Raji (cell line): ENCODE measurements around the gene C6orf47.

Source experiments
- POLR2A ChIP-seq: IDR thresholded peaks from 2 replicates; pipeline ENCODE4 v1.6.1; 2011; ENCODE audit warnings: low read depth, low read length, control low read depth; ENCODE audit not compliant: insufficient read depth

Gene C6orf47

DNA sequence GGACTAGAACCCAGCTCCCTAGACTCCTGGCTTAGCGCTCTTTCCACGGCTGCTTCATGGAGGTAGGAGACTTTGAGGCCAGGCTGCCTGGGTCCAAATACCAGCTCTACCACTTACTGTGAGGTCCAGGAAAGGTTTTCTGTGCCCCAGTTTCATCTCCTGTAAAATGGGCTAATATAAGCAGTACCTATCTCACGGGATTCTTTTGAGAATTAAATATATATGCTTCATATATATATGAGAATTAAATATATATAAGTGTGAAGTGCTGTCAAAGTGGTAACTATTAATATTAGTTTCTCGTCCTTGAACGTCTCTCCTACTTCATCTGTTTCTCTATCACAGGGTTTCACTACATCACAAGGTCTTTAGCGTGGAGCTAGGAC, 30.5 kb upstream of the C6orf47 start:
- no peak for TF ChIP-seq POLR2A

DNA sequence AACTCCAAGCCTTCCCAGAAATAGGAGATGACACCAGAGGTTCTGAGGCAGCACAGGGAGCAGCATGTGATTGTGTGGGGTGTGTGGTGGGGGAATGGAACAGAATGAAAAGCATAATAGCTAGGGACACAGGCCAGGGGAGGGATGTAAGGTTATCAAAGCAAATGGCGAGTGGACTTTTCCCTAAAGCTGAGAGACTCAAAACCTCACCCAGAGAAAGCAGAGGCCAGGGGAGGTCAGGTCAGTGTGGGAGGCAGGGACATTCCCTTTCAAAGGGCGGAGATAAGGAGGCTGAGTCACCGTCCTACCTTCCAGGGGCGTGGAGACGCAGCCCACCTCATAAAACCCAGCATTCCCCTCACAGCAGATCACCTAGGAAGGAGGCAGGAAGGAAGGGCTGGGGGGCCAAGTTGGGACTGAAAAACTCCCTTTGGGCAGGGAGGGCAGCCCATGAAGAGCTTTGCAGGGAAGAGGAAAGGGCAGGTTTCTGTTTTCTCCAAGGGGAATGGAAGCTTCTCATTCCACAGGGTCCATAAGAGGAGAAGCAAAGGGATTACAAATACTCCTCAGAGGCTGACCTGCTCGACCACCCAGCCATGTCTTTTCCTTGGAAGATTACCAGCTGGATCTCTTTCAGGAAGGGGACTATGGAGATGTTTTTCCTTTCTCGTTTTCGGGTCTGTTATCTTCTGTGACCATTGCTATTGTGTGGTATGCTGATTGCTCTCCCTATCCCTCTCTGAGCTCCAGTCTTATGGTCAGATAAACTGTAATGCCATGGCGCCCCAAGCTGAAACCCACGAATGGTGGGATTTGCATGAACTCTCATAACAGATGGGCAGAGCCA, 29.9 kb upstream of the C6orf47 start:
- no peak for TF ChIP-seq POLR2A

DNA sequence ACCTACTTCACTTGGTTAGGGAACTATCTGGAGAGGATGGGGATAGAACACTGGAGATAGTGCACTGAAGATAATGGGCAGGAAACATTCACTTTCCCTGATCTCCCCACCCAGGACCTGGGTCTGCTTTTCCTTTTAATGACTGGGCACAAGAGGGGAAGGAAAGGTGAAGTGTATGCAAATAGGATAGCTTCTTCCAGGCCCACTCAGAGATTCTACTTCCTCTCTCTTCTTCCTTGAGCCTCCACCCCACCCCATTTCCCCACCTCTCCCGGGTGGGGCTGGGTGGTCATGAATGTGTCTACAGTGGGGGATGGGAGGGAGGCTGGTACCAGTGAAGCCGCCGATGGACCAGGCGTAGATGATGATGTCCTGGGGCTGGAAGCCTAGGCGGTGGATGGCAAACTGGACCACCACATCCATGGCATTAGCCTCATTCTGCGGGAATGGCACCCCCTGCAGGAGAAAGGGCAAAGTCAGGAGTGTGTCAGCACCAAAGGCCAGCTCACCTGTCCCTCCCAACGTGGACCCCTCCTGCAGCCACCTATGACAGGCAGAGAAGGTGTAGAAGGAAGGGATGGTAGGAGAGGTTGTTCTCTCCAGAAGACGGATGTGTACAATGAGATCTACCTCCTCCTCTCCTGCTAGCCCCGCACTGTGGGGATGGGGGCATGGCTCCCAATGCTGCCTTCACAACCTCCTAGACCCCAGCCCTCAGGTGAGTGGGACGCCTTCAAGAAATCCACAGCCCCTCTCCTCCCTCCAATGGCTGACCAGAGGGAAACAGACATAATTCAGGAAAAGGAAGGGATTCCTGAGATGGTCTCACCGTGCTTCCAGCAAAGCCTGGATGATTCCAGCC, 28.9 kb upstream of the C6orf47 start:
- no peak for TF ChIP-seq POLR2A

DNA sequence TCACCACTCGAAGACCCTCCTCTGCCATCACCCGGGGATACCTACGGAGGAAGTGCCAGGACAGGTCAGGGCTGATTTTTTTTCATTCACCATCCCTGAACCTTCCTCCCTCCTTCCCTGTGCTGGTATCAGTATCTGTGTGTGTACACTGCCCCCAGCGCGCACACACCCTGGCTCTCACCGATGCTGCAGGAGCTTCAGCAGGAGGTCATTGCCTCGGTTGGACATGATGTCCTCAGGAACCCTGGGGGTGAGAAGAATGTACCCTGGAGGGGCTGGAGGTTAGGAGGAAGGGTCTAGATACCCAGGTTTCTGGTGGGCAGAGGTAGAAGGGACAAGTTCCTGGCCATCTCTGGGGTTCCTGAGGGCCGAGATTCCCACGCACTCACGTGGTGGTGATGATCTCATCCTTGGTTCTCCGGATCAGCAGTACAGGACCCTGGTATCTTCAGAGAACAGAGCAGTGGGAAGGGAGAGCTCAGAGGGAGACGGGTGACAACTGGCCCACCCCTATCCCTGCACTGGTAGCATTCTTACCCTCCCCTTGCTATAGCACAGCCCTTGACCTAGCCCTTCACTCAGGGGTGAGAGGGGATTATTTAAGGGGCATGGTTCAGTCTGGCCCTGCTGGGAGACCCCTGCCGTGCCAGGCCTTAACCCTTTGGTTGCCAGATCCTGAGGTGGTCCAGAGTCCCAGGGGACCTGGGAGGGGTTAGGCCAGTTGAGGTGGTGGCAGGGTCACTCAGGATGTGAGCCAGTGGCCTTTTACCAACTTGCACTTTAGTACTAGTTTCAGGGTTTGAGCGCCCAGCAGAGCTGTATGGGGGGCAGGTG, 27.5 kb upstream of the C6orf47 start:
- no peak for TF ChIP-seq POLR2A

DNA sequence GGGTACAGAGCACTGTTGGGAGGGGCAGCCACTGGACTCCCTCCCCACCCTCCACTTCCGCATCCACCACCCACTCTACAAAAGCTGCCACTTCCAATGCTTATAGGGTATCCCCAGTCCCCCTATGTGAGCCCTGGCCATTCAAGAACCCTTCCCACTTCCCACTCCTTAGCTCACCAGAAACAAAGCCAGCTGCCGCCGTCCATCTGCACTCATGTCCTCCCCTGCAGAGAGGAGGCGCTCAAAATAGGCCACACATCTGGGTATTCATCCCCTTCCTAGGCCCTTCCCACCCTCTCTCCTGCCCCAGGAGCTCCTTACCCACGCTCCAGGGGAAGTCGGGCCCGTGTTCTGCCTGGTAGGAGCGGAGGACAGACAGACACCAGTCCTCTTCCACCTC, 26.7 kb upstream of the C6orf47 start:
- no peak for TF ChIP-seq POLR2A

DNA sequence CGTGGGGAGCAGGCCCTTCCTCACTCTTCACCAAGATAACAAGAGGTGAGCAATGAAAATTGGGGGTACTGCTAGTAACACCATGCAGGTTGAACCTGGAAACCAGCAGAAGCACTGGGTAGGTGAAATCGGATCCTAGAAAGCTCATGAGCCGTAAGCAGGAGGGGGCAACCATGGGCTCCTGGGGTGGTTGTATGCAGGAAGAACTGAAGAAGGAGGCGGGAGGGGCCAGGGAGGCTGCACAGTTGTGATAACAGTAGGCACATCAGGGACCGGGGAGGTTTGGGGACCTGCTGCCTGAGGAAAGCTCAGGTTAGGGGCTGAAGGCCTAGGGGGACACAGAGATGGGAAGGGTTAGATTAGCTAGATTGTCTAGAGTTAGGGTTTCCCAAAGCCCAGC, 25.9 kb upstream of the C6orf47 start:
- TF ChIP-seq POLR2A = no peak

DNA sequence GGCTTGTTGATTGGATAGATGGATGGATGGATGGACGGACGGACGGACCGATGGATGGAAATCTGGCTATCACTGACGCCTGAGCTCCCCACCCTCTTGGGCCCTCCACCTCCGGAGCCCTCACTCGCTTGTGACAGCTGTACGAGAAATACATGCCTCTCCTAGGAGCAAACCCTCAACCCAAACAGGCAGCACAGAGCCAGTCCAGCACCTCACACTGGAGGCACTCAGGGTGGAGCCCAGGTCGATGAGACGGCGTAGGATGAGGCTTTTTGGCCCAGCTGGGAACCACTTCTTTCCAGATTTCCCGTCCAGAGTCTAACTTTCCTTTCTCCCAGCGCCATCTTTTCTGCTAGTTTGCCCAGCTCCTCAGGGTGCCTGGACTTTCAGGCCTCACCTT, 23.0 kb upstream of the C6orf47 start:
- no peak for TF ChIP-seq POLR2A

DNA sequence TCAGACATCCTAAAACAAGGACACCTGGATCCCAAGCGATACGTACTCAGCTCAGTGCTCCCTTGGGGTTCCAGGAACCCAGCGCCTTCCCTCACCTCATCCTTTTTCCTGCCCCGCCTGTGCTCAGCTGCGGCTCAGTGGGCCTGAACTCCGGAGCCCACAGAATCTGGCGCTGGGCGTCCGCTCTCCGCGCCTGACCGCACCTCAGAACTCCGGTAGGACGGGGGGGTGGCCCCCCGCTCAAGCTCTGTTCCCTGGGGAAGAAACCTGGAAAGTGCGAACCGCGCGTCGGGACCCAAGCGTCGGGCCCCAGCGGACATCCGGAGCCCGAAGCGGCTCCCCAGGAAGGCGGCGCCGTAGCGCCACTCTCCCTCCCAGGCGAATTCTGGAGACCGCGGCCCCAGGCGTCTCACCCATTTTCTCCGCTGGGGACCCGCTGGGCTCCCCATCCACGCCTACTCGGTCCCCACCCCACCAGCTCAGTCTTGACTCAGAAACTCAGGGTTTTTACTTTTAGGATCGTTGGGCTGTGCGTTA, 20.6 kb upstream of the C6orf47 start:
- no peak for TF ChIP-seq POLR2A

GRCh38 chr6:31680226-31681134, 19.9 kb upstream of the C6orf47 start, which contains the start of gene LY6G5C:
Gene LY6G5C (minus strand): TSS chr6:31681067. CDS start chr6:31680373, 694 bp downstream.
- TF ChIP-seq POLR2A = 0 out of 2 replicates have a peak, but pooled peaks have one; percentile 10

DNA sequence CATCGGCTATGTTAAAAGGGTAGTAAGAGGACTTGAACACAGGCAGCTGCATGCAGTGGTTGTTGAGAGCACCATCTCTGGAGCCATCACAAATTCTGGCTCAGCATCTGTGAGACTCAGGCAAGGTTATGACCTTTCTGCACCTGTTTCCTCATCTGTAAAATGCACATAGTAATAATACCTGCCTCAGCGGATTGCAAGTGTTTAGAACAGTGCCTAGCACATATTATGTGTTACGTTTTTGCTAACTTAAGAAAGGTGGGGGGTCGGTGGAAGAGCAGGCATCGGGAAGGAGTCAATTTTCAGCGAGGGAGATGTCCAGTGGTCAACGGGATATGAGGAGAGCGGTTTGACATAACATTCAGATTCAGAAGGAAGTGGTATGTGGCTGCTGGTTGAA, 17.4 kb upstream of the C6orf47 start:
- TF ChIP-seq POLR2A = no peak

GRCh38 chr6:31676904-31677303, 16.3 kb upstream of the C6orf47 start:
- TF ChIP-seq POLR2A = no peak

DNA sequence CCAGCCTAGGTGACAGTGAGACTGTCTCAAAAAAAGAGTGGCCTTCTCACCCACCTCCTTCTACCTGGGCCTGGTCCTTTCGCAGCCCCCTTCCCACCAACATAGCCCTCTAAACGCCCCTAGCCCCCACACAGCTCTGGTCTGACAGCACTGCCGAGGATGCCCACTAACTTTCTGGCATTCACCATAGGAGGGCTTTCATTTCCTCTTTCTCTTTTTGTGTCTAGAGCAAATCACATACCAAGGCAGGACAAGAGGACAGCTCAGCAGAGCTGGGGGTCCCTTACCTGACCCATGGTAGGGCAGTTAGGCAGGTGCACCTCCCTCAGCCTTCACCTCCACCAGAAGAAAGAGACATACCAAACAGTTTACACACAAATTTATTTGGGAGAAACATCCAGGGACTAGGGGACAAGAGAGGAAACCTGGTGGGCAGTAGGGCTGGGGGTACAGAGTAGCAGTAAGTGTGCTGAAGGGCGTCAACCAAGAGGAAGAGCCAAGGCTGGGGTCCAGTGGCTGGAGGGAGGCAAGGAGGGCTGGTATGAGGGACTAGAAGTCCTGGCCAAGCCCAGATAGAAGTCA, 15.8 kb upstream of the C6orf47 start:
- TF ChIP-seq POLR2A = no peak

DNA sequence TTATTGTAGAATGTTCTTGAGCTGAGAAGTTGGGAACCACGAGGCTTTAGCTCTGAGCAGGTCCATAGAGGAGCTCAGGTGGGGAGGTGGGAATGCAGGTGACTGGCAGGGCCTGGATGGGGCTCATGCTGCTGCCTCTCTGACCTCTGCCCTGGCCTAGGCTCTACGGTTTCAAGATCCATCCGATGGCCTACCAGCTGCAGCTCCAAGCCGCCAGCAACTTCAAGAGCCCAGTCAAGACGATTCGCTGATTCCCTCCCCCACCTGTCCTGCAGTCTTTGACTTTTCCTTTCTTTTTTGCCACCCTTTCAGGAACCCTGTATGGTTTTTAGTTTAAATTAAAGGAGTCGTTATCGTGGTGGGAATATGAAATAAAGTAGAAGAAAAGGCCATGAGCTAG, 9.1 kb upstream of the C6orf47 start, which contains the start of gene LY6G5B:
Gene LY6G5B, plus strand, starts transcription at position 301 of the 400 bp plus-strand sequence. CDS start 975 bp downstream, outside the sequence.
- TF ChIP-seq POLR2A = no peak
